Measurements from ENCODE around the gene CENPE.

Gene CENPE

GRCh38 chr4:103129174-103129573 is 69.0 kb downstream of the CENPE start:
- DNase-seq: no peak

- no peak for DNase-seq
Measured at GRCh38 chr4:103126126-103126525, 72.0 kb downstream of the CENPE start.

DNA sequence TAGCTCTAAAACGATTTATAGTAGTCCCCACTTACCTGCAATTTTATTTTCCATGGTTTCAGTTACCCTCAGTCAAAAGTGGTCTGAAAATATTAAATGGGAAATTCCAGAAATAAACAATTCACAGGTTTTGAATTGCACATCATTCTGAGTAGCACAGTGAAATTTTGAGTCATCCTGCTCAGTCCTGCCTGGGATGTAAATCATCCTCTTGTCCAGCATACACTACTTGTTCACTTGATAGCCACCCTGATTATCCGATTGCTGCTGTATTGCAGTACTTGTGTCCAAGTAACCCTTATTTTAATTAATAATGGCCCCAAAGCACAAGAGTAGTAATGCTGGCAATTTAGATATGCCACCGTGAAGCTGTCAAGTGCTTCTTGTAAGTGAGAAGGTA is 75.0 kb downstream of the CENPE start:
- DNase-seq: no peak

DNA sequence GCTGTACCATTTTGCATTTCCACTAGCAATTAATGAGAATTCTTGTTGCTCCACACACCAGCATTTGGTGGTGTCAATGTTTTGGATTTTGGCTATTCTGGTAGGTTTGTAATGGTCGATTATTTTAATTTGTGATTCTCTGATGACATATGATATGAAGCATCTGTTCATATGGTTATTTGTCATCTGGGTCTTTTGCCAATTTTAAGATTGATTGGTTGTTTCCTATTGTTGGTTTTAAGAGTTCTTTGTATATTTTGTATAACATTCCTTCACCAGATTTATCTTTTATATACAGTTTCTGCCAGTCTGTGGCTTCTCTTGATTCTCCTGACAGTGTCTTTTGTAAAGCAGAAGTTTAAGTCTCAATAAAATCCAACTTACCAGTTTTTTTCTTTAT is 80.0 kb downstream of the CENPE start:
- DNase-seq: no peak

GRCh38 chr4:103111598-103111997 is 86.5 kb downstream of the CENPE start:
- no peak for DNase-seq

DNA sequence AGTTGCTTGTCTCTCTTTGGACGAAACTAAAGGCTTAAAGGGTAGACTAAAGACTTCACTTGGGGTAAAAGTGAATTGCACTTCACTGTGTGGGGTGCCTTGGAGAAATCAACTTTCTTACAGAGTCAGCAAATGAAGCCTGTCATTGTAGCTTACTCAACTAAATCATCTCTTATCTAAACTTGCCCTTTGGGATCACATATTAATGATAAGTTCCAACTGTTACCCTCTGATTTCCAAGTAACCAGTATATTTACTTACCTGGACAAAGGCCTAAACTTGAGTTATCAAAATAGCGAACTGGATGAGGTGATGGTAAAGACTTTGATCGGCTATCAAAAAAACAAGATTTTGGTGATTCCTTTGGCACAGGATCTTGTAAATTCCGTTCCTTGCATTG is 89.6 kb downstream of the CENPE start:
- DNase-seq: no peak

DNA sequence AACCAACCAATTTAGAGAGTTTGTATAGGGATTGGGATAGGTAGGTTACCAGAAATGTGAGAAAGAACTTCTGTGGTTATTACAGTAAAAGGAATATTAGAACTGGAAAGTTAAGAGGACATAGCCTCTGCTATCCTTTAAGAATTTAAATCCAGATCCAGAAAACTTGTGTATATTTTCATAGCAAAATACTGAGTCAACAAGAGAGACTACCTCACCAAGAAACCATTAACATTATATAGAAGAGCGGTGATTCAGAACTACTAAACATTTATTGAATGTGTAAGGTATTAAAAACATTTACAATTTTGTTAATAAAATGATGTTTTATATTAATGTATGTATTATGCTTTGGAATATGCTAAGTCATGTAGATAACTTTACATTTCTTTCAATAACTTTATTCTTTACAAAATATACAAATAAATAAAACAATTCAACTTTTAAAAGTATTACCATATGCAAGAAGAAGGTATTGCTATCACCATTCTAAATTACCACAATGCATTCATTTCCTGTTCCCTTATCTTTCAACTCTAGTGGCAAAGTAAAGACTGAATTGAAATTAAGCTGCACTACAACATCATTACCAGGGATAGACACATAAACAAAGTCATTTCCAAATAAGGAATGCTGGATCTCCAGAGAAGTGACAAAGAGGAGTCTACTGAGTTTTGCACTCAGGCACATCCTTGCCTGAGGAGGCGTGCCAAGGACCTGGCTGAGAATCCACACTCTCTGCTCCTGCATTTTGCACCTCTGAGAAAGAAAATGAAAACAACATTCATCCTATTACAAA is 92.4 kb downstream of the CENPE start:
- no peak for DNase-seq

- DNase-seq: no peak
Measured at GRCh38 chr4:103104886-103105285, 93.3 kb downstream of the CENPE start.

DNA sequence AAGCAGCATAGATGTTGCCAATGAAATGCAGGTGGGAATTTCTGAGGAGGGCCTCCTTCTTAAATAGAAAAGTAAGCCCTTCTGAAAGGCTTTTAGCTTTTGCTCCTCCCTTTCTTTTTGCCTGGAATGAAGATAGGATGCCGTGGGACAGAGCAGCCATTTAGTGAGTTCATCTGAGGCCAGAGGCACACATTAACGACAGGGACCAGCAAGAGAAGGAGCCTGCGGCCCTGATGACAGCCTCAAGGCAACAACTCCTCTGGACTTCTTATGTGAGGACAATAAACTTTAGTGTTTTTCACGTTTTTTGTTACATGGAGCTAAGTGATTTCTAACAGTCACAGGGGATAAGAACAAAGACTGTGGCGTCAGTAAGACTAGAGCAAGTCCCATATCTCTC is 97.5 kb downstream of the CENPE start:
- DNase-seq: no peak

GRCh38 chr4:103099691-103100392 is 98.3 kb downstream of the CENPE start, which contains the start of gene BDH2:
BDH2 (minus strand) TSS chr4:103099834; CDS start chr4:103096254, 3,580 bp downstream.
- peak; percentile 89 for DNase-seq

DNA sequence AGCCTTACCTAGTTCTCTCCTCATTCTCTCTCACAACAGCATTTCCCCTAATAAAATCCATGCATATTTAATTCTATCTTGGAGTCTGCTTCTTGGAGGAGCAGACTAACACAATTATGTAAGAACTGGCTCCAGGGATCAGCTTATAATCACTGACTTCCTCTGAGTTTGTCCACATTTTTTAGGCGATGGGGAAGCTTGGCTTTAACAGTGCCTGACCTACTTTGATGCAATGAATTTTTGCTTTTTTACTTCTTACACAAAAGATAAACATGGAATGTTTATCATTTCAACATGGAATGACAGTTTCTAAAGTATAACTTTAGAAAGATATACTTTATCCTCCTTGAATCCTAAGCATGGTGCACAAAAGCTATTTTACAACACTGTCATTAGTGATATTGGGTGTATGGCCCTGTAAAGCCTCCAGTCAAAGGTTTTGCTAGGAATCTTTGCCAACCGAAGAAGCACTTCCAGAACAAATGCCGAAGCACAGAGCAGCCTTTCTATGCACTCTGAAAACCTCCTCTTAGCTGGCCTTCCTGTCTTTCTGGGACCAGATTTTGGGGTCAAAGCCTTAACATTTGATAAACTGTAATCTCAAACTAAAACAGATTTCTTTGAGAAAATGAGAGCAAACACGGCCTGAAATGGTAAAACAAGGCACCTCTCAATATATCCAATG is 99.2 kb downstream of the CENPE start:
- no peak for DNase-seq

GRCh38 chr4:103098341-103098740 is 99.8 kb downstream of the CENPE start:
- no peak for DNase-seq

GRCh38 chr4:103097112-103097511 is 101.0 kb downstream of the CENPE start:
- DNase-seq: no peak

DNA sequence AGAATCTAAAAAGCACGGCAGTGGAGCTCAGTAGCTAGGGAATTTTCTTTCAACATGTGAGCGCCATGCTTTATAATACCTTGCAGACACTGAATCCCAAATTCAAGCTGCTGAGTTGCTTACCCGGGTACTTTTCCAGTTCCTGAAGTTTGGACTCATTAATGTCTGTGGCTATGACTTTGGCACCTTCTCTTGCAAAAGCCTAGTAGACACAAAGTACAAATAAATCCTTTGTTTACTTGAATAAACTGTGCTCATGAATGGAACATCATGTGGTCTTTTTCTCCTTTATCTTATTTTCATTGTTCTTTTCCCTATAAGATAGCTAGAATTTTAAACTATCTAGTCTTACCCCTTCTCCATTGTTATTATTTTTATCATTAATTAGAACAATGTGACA is 103.1 kb downstream of the CENPE start:
- DNase-seq: no peak

DNA sequence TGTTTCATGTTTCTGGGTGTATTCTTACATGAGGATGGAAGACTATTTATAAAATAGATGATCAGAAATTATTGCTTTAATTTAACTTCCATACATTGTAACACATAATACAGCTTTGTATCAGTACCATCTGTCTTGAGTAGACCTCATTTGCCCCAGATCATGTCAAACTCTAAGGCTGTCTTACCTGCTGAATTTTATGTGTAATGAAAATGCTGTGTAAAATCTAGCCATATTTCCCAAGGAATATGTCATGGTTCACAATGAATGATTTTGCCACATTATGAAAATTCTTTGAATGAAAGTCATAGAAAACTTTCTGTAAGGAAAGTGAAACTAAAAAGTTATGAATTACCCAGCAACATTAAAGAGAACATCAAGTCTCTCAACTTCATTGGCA is 105.9 kb downstream of the CENPE start:
- DNase-seq: no peak

DNA sequence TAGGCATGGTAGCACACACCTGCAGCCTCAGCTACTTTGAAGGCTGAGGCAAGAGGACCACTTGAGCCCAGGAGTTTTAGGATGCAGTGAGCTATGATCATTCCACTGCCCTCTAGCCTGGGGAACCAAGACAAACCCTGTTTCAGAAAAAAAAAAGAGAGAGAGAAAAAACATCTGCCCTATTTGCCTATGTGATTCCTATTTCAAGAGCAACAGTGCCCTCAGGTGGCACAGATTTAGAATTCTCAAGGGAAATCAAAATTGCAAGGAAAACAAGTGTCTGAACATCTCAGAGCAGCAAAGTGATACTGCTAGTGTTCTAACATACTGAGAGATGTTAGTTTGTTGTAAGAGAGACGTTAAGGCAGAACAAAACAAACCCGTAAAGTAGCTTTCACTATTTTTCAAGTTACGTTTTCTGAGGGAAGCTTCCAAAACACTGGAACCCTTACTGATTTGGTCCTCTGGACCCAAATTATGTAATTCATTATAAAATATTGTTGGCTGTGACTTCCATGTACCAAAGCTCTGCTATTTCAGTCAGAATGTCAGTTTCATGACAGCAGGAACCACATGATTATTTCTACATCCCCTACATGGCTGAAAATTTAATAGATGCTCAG is 106.4 kb downstream of the CENPE start:
- no peak for DNase-seq

GRCh38 chr4:103089481-103089880 is 108.7 kb downstream of the CENPE start:
- no peak for DNase-seq

GRCh38 chr4:103086551-103086950 is 111.6 kb downstream of the CENPE start:
- no peak for DNase-seq

- no peak for DNase-seq
Measured at GRCh38 chr4:103085555-103086196, 112.5 kb downstream of the CENPE start.

- no peak for DNase-seq
Measured at GRCh38 chr4:103079621-103080020, 118.5 kb downstream of the CENPE start.

DNA sequence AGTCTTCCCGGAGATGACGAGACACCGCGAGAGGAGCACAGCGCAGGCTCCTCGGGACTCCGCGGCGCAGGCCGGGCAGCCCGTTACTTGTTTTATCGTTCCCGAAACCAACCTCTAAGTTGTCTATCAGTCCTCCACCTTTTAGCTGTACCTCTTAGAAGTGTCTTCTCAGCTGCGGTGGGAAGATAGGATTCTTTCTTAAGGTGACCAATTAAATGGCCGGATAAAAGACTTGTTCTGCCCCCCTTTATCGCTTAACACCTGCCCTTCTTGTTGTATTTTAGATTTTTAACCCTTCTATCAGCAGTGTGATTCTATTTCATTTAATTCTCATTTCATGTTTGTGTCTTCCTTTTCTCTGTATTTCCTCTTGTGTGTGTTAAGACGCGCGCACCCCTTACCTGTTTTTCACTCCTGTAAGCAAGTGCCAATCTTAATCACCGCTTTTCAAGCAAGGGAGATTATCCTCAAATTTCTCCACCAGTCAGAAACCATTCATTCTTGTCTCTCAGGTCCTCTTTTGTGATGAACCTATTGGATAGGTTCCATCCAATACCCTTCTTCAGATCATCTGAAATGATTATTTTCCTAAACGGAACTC is 121.3 kb downstream of the CENPE start, which contains the start of gene SLC9B2:
Gene SLC9B2, minus strand, starts transcription at position 15 of the 601 bp plus-strand sequence. CDS start 9,211 bp downstream, outside the sequence.
- DNase-seq: no peak

All from SIG-M5 (cell line).